GM18511 (cell line): ENCODE data around the gene NUAK1.

Experiments
- ATAC-seq: cut with Tn5 transposase; IDR thresholded peaks from one replicate; pipeline ENCODE4 v1.9.1; 2021; ENCODE audit warnings: mild to moderate bottlenecking, moderate library complexity; ENCODE audit not compliant: unreplicated experiment

The NUAK1 gene

GRCh38 chr12:106113042-106113441, 25.7 kb downstream of the NUAK1 start:
- ATAC-seq, result no peak

GRCh38 chr12:106112145-106112821, 26.5 kb downstream of the NUAK1 start:
- no peak for ATAC-seq

DNA sequence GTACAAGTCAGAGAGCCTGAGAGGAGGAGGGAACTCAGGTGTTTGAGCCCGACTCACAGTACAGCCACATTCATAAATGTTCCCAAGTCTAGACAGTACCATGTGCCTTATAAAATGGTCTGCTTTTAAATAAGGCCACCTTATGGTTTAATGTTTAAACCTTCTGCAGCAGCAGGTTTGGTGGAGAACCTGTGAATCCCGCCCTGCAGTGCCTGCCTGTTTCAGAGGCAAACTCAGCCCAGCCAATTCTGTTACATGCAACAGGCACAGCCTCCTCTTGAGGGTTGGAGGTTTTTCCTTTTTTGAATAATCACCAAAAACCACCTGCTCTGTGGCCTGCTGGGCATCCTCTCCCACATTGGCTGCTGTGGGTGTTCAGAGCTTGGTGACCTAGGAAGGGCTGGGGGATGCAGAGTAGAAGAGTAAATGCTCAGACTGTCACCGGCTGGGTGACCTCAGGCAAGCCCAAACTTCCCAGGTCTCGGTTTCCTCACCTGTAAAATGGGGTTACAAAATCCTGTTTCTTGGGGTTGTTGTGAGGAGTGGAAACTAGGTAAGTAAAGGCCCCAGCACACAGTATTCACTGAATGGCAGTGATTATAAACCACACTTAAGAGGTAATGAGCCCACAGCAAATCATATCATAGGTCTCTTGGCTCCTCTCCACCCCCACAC, 28.0 kb downstream of the NUAK1 start:
- ATAC-seq, result no peak

- no peak for ATAC-seq
Observed at GRCh38 chr12:106109168-106109910, 29.4 kb downstream of the NUAK1 start.

GRCh38 chr12:106108185-106108835, 30.4 kb downstream of the NUAK1 start:
- ATAC-seq, result no peak

DNA sequence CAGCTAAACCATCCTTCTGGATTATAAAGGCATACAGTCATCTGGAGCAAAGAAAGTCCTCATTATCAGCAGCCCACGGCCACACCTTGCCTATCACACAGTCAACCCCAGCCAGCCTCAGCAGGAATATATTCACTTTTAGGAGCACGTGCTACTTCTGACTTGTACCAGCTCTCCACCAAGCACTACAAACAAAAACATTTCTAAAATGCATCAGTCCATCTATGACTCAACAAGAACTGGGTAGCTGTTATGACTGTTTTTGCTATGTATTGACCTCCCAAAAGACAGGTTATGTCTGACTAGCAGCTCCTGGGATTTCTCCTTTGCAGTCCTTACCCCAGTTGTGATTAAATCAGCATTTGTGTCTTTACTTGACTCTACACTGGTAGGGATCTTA, 31.2 kb downstream of the NUAK1 start:
- no peak for ATAC-seq

DNA sequence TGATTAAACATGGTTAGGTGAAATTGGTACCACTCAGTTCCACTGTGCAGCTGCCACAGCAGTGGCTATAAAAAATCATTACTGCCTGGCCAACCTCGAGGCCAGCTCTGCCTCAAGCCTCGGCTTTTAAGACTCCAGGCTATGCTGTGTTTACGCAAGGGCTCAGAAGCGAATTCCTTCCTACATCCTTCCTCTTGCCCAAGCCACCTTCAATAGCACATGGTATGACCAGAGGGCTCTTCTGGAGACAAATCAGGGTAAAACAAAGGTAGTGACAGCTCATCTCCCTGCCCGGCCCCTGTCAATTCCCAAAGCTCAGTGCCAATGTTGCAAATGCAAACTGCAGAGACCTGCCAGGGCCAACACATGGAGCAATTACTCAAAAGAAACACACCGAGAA, 31.9 kb downstream of the NUAK1 start:
- ATAC-seq, result no peak

- ATAC-seq, result no peak
Observed at GRCh38 chr12:106106061-106106566, 32.6 kb downstream of the NUAK1 start.

- ATAC-seq, result no peak
Observed at GRCh38 chr12:106101803-106102202, 37.0 kb downstream of the NUAK1 start.

- ATAC-seq, result no peak
Observed at GRCh38 chr12:106098691-106099200, 40.0 kb downstream of the NUAK1 start.

DNA sequence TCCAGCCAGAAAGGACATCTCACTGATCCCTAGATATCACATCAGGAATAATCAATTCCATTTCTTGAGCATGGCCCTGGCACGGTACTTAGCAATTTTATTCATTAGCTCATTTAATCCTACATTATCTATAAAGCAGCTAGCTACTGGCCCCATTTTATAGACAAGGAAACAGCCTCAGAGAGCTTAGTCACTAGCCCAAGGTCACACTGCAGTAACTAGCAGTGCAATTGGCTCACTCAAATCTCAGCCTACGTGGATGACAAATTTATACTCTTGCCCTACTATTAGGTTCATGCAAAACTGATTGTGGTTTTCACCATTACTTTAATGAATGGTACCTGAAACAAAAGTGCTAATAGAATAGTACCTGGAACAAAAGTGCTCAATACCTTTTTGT, 41.7 kb downstream of the NUAK1 start:
- no peak for ATAC-seq

DNA sequence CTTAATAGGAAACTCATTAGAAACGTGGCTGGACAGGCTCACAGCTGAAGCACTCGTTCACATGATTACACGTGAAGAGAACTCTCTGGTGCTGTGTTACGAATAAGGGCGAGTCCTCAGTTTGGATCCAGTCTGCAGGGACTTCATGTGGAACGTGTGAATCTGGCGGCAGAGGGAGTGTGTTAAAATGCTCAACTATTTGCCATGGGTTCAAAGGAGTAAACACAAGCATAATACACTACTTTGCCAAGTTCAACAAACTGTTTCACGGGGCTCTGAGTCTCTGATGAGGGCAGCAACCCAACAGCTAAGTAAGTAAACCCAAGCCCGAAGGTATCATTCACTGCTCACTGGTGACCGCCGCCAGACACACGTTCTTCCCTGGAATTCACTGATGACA, 42.4 kb downstream of the NUAK1 start:
- no peak for ATAC-seq

DNA sequence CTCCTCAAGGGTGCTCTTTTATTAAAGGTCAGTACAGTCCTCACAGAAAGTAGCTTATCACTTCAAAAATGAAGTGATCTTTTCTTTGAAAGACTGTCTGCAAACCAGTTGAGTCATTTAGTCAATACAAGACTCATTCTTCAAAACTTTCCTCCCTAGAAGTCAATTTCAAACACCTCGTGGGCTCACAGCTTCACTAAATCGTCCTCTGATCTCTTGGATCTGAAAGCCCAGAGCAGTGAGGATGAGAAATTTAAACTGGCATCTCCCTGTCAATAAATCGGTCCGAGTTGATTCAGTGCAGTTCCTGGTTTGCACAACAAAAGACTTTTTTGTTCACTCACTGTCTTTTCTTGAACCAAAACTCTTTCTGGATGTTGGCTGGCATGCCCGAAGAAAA, 44.5 kb downstream of the NUAK1 start:
- ATAC-seq, result no peak

GRCh38 chr12:106093246-106093645, 45.5 kb downstream of the NUAK1 start:
- no peak for ATAC-seq

- ATAC-seq, result no peak
Observed at GRCh38 chr12:106091446-106091820, 47.3 kb downstream of the NUAK1 start.

- ATAC-seq, result no peak
Observed at GRCh38 chr12:106090591-106091445, 47.9 kb downstream of the NUAK1 start.

- ATAC-seq, result no peak
Observed at GRCh38 chr12:106089935-106090334, 48.8 kb downstream of the NUAK1 start.

DNA sequence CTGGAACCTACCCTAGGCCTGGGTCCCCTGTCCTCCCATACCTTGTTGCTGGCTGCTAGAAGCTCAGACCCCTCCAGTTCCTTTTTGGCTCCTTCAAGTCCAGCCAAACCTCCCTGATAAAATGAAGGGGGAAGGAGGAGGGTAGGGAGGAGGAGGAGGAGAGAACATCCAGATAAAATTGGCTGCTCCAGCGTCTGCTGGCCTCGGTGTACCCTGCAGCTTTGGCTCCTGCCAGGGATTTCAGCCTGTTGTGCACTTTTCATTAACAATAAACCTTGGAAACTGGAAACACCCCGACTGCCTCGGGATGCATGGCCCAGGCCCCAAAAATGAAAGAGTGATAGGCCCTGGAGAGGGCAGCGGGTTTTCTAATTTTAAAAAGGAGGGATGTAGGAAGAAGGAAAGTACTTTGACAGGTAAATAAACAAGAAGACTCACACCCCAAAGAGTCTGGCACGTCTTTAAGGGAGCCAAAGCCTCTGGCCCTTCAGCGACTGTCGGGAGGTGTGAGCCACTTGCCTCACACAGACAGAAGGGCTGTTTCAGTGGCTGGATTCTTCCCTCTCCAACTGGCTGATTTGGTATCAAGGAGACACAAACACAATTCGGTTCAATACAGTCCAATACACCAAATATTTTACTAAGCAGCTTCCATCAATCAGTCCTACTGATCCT, 49.8 kb downstream of the NUAK1 start:
- ATAC-seq, result no peak

- no peak for ATAC-seq
Observed at GRCh38 chr12:106088246-106088808, 50.4 kb downstream of the NUAK1 start.
